Measurements from ENCODE around the gene SMOC1.

Gene SMOC1

GRCh38 chr14:69863083-69863482 is 16.1 kb upstream of the SMOC1 start:
- DNase-seq, result no peak

DNA sequence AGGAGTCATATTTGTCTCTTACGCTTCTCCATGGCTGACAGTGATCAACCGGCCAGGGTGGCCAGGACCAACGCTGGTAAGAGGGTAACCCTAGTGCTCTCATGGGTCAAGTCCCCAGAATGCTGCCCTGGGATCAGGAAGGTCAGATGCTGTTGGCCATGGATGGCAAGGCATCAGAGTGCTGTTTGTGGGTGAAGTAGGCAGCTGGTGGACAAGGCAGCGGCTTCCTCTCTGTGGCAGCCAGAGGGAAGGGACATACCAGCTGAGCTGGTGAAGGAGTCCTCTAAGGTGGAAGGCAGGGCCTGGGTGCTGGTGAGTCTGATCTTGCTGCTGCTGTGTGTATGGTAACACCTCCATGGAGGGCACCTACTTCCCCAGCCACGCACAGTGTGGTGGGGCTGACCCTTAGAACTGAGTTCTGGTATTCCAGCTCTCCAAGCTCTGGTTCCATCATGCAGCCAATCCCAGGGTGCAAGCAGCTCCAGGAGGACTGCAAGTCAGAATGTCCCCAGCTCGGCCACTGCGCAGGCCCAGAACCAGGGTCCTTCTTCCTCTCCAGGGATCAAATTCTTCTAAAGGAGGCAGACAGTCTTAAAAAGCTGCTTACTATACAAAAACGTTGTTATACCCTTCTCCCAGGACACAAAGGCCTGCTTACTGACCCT is 13.4 kb upstream of the SMOC1 start:
- no peak for DNase-seq

DNA sequence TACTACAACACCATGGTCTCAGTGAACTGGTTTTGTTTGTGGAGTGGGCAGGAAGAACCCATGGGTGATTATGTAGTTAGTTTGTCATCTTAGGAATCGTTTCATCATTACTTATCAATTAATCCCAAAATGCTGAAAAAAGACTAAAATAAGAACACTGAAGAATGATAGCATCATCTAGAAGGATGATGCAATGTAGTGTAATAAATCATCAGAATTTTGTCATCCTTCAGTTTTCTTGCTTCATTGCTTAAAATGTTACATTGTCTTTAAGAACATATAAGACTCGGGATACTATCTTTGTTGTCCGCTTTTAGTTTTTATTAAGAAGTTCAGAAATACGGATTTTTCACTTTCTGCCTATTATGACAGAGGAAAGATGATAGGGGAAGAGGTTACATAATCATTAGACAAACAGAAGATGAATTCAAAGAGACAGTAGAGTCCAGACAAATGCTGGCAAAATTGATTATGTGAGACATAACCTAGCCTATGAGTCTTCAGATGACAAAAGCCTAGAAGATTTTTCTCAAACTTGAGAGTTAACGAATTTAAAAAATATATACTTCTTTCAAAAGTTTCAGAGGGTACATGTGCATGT is 10.8 kb upstream of the SMOC1 start:
- DNase-seq, result no peak

DNA sequence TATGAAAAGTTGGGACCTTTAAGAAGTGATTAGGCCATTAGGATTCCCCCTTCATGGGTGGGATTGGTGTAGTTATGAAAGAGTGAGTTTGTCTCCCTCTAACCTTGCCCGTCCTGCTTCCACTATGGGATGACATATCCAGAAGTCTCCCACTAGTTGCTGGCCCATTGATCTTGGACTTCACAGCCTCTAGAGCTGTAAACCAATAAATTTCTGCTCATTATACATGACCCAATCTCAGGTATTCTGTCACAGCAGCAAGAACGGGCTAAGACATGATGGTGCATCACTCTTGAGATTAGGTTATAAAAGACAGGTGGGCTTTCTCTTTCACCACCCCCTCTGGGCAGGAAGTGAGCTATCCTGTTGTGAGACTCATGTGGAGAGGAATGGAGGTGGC is 8.6 kb upstream of the SMOC1 start:
- no peak for DNase-seq

DNA sequence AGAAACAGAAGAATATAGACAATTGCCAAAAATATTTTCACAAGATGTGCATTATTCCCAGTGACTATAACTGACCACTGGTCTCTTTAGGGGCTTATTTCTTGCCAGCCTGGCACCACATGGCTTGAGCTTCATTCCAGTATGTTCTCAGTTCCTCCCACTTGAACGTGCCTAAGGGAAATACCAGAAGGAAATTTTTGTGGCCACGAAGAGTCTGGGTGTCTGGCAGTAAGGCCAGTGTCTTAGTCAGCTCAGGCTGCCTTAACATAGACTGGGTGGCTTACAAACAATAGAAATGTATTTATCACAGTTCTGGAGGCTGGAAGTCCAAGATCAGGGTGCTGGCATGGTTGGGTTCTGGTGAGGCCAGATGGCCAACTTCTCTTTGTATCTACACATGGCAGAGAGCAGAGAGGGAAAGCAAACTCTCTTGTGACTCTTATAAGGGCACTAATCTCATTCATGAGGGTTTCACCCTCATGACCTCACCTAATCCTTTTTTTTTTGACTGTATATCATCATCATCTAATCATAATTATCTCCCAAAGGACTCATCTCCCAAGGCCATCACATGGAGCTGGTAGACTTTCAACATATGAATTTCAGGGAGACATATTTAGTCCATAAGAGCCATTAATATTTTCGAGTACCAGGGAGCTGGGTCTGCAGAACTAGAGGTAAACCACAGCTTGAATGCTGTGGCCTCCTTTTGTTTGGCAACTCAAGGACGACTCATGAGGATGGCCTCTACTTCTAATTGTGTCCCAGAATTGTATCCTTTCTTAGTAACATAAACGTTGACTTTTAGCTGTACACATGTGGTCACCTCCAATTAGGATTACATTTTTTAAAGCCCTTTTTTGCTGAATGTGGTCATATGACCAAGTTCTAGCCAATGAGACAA is 5.1 kb upstream of the SMOC1 start:
- DNase-seq, result no peak

DNA sequence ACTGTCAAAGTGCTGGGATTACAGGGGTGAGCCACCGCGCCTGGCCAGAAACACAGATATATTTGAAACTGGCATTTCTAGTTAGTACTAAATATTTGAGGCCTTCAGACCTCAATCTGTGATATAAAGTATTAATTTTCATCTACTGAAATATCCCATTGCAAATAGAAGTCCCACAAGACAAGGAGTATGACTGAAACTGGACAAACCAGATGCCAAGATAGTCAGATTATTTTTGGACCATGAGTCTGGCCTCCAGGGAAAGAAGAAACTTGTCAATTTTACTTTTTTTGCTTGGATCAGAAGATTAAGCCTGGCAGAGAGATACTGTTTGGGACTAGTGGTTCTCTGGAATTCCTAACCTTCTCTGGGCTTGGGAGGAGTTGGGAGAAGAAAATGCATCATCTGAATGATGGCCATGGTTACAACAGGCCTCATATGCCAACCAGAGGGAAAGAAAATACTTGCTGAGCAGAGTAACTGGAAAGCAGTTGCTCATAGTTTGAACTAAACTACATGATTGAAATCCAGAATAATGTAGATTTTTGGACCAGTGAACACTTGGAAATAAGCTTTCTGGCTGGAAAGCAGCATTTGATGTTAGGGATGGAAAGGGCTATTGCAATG is 2.9 kb upstream of the SMOC1 start:
- DNase-seq, result no peak

DNA sequence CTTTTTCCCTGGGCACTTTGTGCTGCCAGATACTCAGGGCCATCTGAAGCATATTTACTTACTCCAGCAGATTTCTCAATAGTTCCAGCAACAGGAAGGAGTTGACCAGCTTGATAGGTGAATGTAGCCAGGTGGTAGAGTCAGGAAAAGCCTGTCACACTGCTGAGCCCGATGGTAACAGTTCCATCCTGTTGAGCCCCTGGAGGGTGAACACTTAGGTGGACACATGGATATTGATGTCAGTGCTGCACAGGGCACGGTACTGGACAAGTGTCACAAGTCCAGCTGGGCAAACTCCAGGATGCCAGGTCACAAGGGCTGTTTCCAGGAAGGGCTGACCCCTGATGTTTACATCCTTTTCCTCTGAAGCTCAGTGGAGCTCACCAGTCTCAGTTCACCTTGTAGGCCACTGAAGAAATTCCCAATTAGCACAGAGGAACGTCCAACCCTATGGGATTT is 2.3 kb upstream of the SMOC1 start:
- DNase-seq, result no peak

- DNase-seq, result peak; percentile 63
Observed at GRCh38 chr14:69877492-69877891, 1.7 kb upstream of the SMOC1 start.

DNA sequence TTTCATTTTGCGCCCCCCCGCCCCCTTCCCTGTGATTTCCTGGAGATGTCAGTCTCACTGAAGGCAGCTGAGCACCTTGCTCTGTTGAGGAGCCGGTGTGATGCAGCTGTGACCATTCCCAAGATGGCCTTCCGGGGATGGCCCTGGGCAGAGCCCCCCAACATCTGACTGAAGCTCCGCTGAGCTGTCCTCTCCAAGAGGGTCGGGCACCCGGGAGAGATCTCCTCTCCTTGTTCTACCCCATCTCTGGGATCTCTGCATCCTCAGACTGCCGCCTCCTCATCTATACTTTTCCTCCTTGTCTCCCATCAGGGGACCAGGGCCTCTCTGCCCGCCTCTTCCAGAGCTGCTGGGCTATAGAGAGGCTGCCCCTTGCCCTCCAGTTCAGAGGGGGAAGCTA is 965 bp upstream of the SMOC1 start:
- no peak for DNase-seq

DNA sequence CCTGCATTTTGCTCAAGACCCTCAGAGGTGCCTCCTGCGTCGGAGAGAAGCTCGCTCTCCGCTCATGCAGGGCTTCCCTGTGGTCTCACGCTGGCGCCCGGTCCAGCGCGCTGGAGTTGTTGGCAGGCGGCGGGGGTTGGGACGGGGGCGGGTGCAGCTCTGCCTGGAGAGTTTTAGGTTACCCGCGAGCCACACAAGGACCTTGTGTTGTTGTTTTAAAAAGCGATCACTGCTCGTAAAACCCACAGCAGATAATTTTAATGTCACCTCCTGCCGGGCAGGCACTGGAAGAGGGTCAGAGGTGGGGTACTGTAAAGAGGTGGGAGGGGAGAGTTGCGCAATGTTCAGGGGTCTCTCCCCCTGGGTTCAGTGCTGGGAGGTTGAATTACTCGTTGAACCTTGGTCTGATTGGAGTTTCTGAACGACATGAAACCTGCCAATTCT is 850 bp downstream of the SMOC1 start:
- peak; percentile 28 for DNase-seq

- no peak for DNase-seq
Observed at GRCh38 chr14:69880893-69881292, 1.7 kb downstream of the SMOC1 start.

DNA sequence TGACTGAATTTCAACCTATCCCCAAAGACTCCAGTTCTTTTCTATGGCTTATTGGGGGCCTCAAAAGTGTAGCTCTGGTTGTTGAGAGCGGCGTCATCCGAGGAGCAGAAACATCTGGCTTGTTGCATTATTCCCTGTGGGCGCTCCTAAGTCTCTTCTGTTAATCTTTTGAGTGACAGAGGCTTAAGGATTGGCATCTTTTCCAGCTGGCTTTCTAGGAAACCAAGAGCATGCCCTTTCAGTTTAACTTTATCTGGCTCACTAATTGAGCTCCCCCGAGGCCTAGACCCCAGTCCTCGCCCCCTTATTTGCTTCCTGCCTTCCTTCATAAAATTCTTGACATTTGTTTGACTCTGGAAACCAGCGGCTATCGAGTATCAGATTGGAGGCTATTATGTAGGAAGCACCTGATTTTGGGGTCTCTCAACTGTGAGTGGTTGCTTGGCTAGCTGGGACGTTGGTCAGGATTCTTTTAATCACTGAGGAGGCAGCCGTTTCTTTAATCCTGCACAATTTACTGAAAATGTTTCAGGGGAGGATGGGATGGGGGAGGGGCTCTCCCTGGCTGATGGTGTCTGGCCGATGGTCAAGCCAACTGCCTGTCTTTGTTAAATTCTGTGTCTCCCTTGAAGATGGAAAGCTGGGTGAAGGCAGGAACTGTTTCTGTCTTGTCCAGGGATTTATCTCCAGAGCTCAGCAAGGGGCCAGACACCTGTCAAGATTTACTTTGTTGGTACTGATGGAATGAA is 3.1 kb downstream of the SMOC1 start:
- DNase-seq, result no peak

DNA sequence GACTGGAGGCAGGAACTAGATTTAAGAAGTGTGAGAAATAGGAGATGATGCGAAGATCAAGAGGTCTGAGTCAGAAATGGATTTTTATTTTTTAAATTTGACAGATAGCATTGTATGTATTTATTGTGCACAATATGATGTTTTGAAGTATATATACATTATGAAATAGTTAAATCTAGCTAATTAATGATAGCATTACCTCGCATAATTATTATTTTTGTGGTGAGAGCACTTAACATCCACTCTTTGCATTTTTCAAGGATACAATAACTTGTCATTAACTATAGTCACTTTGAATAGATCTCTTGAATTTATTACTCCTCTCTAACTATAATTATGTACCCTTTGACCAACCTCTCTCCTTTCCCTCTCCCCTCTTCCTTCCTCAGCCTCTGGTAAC is 3.7 kb downstream of the SMOC1 start:
- DNase-seq, result no peak

DNA sequence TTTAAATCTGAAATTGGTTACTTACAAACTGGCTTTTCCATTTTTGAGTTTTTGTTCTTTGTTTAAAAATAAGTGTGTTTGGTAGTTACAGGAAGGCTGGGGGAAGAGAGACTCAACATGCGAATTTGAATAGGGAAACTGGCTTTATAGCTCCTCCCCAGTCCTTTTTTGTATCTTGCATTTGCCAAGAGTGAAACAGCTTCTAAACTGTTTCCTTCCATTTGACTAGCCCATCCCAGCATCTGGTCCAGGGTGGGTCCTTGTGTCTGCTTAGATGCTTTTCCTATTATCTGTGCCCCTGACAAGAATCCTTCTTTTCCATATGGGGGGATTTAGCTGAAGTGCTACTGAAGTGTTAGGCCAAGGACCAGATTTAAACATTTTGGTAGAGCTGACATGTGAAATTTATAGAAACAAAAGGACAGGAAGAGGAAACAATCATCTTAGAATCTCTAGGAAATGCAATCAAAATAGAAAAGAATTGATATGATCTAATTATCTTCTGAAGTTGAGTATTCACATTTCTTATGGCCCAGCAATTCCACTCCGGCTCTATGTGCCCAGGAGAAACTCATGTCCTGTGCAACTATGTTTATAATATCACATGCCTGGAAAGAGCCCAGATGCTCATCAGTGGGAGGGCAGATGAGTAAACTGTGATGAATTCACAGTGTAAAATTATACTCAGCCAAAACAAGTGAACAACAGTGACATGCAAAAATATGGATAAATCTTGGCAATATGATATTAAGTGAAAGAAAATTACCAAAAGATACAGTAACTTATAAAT is 7.4 kb downstream of the SMOC1 start:
- DNase-seq, result no peak

DNA sequence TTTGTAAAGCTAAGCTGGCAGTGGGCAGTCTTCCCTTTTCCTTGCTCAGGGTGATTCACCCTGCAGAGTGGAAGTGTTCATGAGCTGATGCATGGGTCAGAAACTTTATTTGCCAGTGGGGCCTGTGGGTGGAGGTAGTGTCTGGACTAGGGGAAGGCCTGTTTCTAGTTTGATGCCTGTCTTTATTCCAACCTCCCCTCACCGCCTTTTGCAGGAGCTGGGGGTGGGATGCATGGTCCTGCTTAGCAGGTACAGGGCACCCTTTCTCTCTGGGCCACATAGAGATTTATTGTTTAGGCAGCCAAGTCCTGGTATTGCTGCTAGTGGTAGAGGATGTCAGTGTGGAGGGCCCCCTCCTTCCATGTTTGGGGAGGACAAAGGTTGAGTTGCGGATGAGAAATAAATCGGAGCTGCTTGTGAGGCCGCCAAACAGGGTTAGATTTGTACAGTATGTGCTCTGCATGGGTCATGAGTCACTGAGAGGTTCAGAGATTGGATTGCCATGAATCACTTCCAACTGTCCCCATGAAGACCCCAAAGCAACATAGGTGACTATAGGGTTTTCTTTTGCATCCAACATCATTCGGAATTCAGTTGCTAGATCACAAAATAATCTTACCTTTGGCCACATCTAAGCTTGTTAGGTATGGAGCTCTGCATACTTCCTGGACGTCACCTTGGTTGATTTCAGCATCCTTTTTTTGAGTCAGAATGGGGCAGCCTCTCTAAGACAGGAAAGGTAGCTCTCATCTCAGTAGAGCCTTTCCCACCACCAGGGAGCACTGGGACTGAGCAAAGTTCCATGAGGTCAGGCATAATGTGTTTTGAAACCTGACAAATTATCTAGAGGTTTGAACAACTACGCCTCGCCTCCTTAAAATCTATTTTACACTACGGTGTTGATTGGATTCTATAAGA is 8.8 kb downstream of the SMOC1 start:
- DNase-seq, result no peak

DNA sequence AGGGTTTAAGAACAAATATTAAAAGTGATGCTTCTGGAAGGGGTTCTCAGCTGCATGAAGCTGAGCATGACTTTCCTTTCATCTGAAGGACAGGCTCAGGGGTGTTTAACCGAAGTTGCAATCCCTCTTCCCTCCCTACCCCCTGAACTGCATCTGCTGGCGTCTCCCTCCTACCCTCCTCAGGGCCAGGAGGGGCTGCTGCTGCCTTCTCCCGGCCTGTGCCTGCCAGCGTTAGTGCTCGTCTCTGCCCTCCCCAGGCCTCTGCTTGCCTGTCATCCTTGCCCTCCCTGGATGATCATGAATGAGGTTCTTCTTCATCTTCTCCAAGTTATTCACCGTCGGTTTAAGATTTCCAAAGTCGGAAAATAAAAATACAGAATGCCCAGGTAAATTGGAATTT is 12.2 kb downstream of the SMOC1 start:
- peak; percentile 28 for DNase-seq

DNA sequence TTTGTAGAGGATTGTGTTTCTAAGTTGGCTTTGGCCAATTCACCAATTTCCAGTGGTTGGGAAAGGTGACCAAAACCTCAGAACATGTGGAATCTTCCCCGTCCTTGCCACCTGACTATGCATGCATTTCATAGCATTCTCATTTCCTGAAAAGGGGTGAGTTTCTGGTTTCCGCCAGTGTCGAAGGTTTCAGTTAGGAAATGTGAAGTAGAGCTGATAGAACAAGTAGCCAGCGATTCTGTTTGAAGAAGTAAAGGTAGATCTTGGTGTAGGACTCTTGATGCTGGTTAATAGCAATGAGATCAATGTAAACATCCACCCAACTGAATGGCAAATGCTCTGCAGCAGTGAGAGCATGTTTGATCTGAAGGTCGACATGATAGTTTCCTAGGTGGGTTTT is 15.9 kb downstream of the SMOC1 start:
- no peak for DNase-seq

- no peak for DNase-seq
Observed at GRCh38 chr14:69896080-69896479, 16.9 kb downstream of the SMOC1 start.

- DNase-seq, result no peak
Observed at GRCh38 chr14:69896972-69897371, 17.8 kb downstream of the SMOC1 start.

GRCh38 chr14:69900603-69901002 is 21.4 kb downstream of the SMOC1 start:
- DNase-seq, result no peak
